H1 (cell line): ENCODE data around the gene IGSF5. TPM values are rescaled to one million over a fixed set of nuclear protein-coding genes. Genes with fewer than 3 reads are reported as not detected.

ENCODE experiments used
- CTCF ChIA-PET: fragments of 300-600 bp; sonication (Branson Sonifier 250); formaldehyde crosslinking; loops from one replicate; lab custom pipeline; 2021; ENCODE audit not compliant: partially characterized antibody; lab: Charles Lee
- POLR2A ChIA-PET: fragments of 300-600 bp; sonication (Branson Sonifier 250); formaldehyde crosslinking; loops from one replicate; lab custom pipeline; 2021; ENCODE audit warnings: inconsistent platforms; ENCODE audit not compliant: partially characterized antibody; lab: Charles Lee
- DNase-seq, 2 experiments: peaks; one replicate each; pipeline versions ENCODE4 v3.0.0 to v3.0.0-alpha.2; 2010 to 2022; ENCODE audit warnings: low spot score in 2 of 2, low read depth in 1 of 2, mixed read lengths in 1 of 2
- FAIRE-seq: peaks from 2 replicates; lab custom pipeline; 2011; peaks lifted over from hg19 to GRCh38; lab: Jason Lieb, UNC
- H2AFZ ChIP-seq: 2 replicates; pipeline ENCODE4 v1.8.1; 2012; ENCODE audit warnings: low read length, inconsistent platforms
- H2AK5ac ChIP-seq: 2 replicates; pipeline ENCODE4 v1.6.1; 2013; ENCODE audit warnings: low read depth, low read length
- H2BK120ac ChIP-seq: replicated peaks from 2 replicates; pipeline ENCODE3; 2013; ENCODE audit warnings: low read depth, low read length, inconsistent platforms
- H2BK12ac ChIP-seq: 2 replicates; pipeline ENCODE4 v1.6.1; 2013; ENCODE audit warnings: low read depth, low read length
- H2BK15ac ChIP-seq: 2 replicates; pipeline ENCODE4 v1.6.1; 2013; ENCODE audit warnings: low read length
- H2BK20ac ChIP-seq: 2 replicates; pipeline ENCODE4 v1.6.1; 2013; ENCODE audit warnings: low read length
- H2BK5ac ChIP-seq: 2 replicates; pipeline ENCODE4 v1.6.1; 2013; ENCODE audit warnings: low read depth, low read length
- H3K14ac ChIP-seq: 2 replicates; pipeline ENCODE4 v1.6.1; 2013; ENCODE audit warnings: inconsistent platforms; ENCODE audit not compliant: insufficient read length
- H3K18ac ChIP-seq: 2 replicates; pipeline ENCODE4 v1.6.1; 2013; ENCODE audit warnings: low read length; ENCODE audit errors: extremely low read depth
- H3K23ac ChIP-seq: 2 replicates; pipeline ENCODE4 v1.6.1; 2013; ENCODE audit warnings: inconsistent platforms; ENCODE audit not compliant: insufficient read length
- H3K23me2 ChIP-seq: 2 replicates; pipeline ENCODE4 v1.6.1; 2013; ENCODE audit warnings: low read depth, low read length
- H3K27ac ChIP-seq: 2 replicates; pipeline ENCODE4 v1.6.1; 2011; ENCODE audit warnings: low read depth, low read length, inconsistent platforms
- H3K27me3 ChIP-seq, 4 experiments: replicated peaks in 1 of 4; 1 replicate in 1 of 4; 2 replicates in 3 of 4; pipeline versions ENCODE4 v1.6.1 to v1.8.1; 2011 to 2013; ENCODE audit warnings: low read length in 3 of 4, mild to moderate bottlenecking in 3 of 4, inconsistent platforms in 2 of 4, mixed read lengths in 2 of 4, moderate library complexity in 1 of 4; ENCODE audit not compliant: control insufficient read depth in 3 of 4, insufficient read depth in 3 of 4; ENCODE audit errors: extremely low read depth in 1 of 4
- H3K36me3 ChIP-seq, 4 experiments: 2 replicates each; pipeline versions ENCODE4 v1.6.1 to v1.8.1; 2011 to 2013; ENCODE audit warnings: mild to moderate bottlenecking in 4 of 4, low read length in 3 of 4, moderate library complexity in 2 of 4, control low read depth in 1 of 4, inconsistent platforms in 1 of 4; ENCODE audit not compliant: insufficient read depth in 4 of 4, control insufficient read depth in 2 of 4
- H3K4ac ChIP-seq: replicated peaks from 2 replicates; pipeline ENCODE3; 2013; ENCODE audit warnings: low read length, low read depth, mixed read lengths, inconsistent platforms; ENCODE audit not compliant: insufficient read length
- H3K4me1 ChIP-seq, 4 experiments: replicated peaks in 1 of 4; 1 replicate in 1 of 4; 2 replicates in 3 of 4; pipeline versions ENCODE4 v1.6.1 to v1.8.1; 2011 to 2013; ENCODE audit warnings: low read length in 3 of 4, inconsistent platforms in 2 of 4, mixed read lengths in 1 of 4; ENCODE audit not compliant: insufficient read depth in 4 of 4, control insufficient read depth in 3 of 4
- H3K4me2 ChIP-seq, 2 experiments: 2 replicates each; pipeline versions ENCODE4 v1.6.1 to v1.8.1; 2011 to 2013; ENCODE audit warnings: low read depth in 2 of 2, low read length in 2 of 2, control low read depth in 1 of 2, inconsistent platforms in 1 of 2, mild to moderate bottlenecking in 1 of 2; ENCODE audit not compliant: insufficient read depth in 1 of 2
- H3K4me3 ChIP-seq, 4 experiments: fragments of 200-600, 300-600 bp in 1 of 4; sonication (generic), shearing (Covaris generic), sonication (Bioruptor Twin) in 1 of 4; 2 replicates each; pipeline versions ENCODE4 v1.5.1 to v1.8.1; 2011 to 2016; ENCODE audit warnings: low read length in 4 of 4, low read depth in 3 of 4, control low read depth in 2 of 4, inconsistent platforms in 2 of 4, mild to moderate bottlenecking in 2 of 4, mixed read lengths in 1 of 4, moderate library complexity in 1 of 4; ENCODE audit not compliant: insufficient read depth in 2 of 4; ENCODE audit errors: extremely low read depth in 1 of 4
- H3K56ac ChIP-seq: replicated peaks from 2 replicates; pipeline ENCODE3; 2013; ENCODE audit warnings: low read depth, mild to moderate bottlenecking, mixed read lengths, low read length, inconsistent platforms; ENCODE audit not compliant: insufficient read length
- H3K79me1 ChIP-seq: 2 replicates; pipeline ENCODE4 v1.6.1; 2013; ENCODE audit warnings: low read depth, low read length, control low read depth
- H3K79me2 ChIP-seq, 2 experiments: 2 replicates each; pipeline versions ENCODE4 v1.6.1 to v1.8.1; 2012 to 2013; ENCODE audit warnings: low read length in 2 of 2, mild to moderate bottlenecking in 2 of 2, inconsistent platforms in 1 of 2; ENCODE audit not compliant: insufficient read depth in 2 of 2, control insufficient read depth in 1 of 2
- H3K9ac ChIP-seq, 4 experiments: replicated peaks in 1 of 4; 1 replicate in 1 of 4; 2 replicates in 3 of 4; pipeline versions ENCODE4 v1.6.1 to v1.8.1; 2011 to 2013; ENCODE audit warnings: low read depth in 3 of 4, low read length in 3 of 4, control low read depth in 2 of 4, mild to moderate bottlenecking in 2 of 4, moderate library complexity in 2 of 4, inconsistent platforms in 1 of 4; ENCODE audit errors: extremely low read depth in 1 of 4
- H3K9me3 ChIP-seq, 2 experiments: 2 replicates each; pipeline versions ENCODE4 v1.6.1 to v1.8.1; 2012 to 2013; ENCODE audit warnings: mild to moderate bottlenecking in 2 of 2, moderate library complexity in 2 of 2, control low read depth in 1 of 2, inconsistent platforms in 1 of 2, low read depth in 1 of 2, low read length in 1 of 2, mixed read lengths in 1 of 2; ENCODE audit not compliant: insufficient read depth in 2 of 2
- H4K20me1 ChIP-seq, 2 experiments: replicated peaks in 1 of 2; 2 replicates each; pipeline versions ENCODE3 to v1.8.1; 2011 to 2013; ENCODE audit warnings: inconsistent platforms in 2 of 2, low read length in 2 of 2, mild to moderate bottlenecking in 1 of 2; ENCODE audit not compliant: insufficient read depth in 2 of 2, control insufficient read depth in 1 of 2
- H4K5ac ChIP-seq: 2 replicates; pipeline ENCODE4 v1.6.1; 2013; ENCODE audit warnings: low read length, low read depth, mixed read lengths, inconsistent platforms; ENCODE audit not compliant: insufficient read length
- H4K8ac ChIP-seq: 2 replicates; pipeline ENCODE4 v1.8.0; 2013; ENCODE audit warnings: mild to moderate bottlenecking, moderate library complexity, low read length, inconsistent platforms; ENCODE audit not compliant: insufficient read depth; ENCODE audit errors: extremely low read depth
- H4K91ac ChIP-seq: replicated peaks from 2 replicates; pipeline ENCODE3; 2013; ENCODE audit warnings: low read length, mixed read lengths, inconsistent platforms; ENCODE audit not compliant: insufficient read length
- ATF3 ChIP-seq: IDR thresholded peaks from 2 replicates; pipeline ENCODE4 v1.6.1; 2011; ENCODE audit warnings: low read depth, mild to moderate bottlenecking, low read length; ENCODE audit not compliant: insufficient read depth
- BACH1 ChIP-seq: IDR thresholded peaks from 2 replicates; pipeline ENCODE4 v1.6.1; 2012; ENCODE audit warnings: low read length, improper control_type of control experiment
- CHD2 ChIP-seq: IDR thresholded peaks from 2 replicates; pipeline ENCODE4 v1.6.1; 2012; ENCODE audit warnings: low read length, improper control_type of control experiment
- E2F6 ChIP-seq: IDR thresholded peaks from 2 replicates; pipeline ENCODE4 v1.6.1; 2012; ENCODE audit warnings: inconsistent platforms
- EP300 ChIP-seq, 2 experiments: IDR thresholded peaks; 1 replicate in 1 of 2; 2 replicates in 1 of 2; pipeline ENCODE4 v1.6.1; 2011 to 2012; ENCODE audit warnings: low read depth in 2 of 2, low read length in 2 of 2, mild to moderate bottlenecking in 2 of 2, borderline replicate concordance in 1 of 2, inconsistent platforms in 1 of 2, moderate library complexity in 1 of 2
- JUN ChIP-seq: IDR thresholded peaks from 2 replicates; pipeline ENCODE4 v1.6.1; 2011; ENCODE audit warnings: low read depth, mild to moderate bottlenecking, improper control_type of control experiment, low read length
- JUND ChIP-seq: IDR thresholded peaks from 2 replicates; pipeline ENCODE4 v1.6.1; 2011; ENCODE audit warnings: mild to moderate bottlenecking, improper control_type of control experiment, low read length
- KDM1A ChIP-seq: fragments of 200-600, 300-600 bp; sonication (generic); IDR thresholded peaks from 2 replicates; pipeline ENCODE4 v1.7.1; 2016; ENCODE audit warnings: mild to moderate bottlenecking, low read length, borderline replicate concordance
- KDM4A ChIP-seq: IDR thresholded peaks from one replicate; pipeline ENCODE4 v1.7.1; 2012; ENCODE audit warnings: low read depth, mild to moderate bottlenecking, moderate library complexity, low read length, inconsistent platforms; ENCODE audit not compliant: severe bottlenecking
- KDM5A ChIP-seq: fragments of 200-600 bp; IDR thresholded peaks from 2 replicates; pipeline ENCODE4 v1.7.1; 2012; ENCODE audit warnings: mild to moderate bottlenecking, low read length, inconsistent platforms, mixed read lengths
- TAF7 ChIP-seq: optimal IDR thresholded peaks from 2 replicates; pipeline ENCODE3; 2011; ENCODE audit warnings: low read depth, mild to moderate bottlenecking, inconsistent platforms, low read length, moderate library complexity, borderline replicate concordance
- TBP ChIP-seq: IDR thresholded peaks from 2 replicates; pipeline ENCODE4 v1.6.1; 2011; ENCODE audit warnings: low read depth, low read length, improper control_type of control experiment
- TCF12 ChIP-seq: IDR thresholded peaks from 2 replicates; pipeline ENCODE4 v1.6.1; 2011; ENCODE audit warnings: low read depth, mild to moderate bottlenecking, low read length
- WGBS, 2 experiments: shearing (Covaris generic) in 1 of 2; methylation state at CpG; one replicate each; pipeline versions ENCODE4 v1.1.6 to v1.1.7; 2013 to 2015; ENCODE audit warnings: low lambda C conversion rate in 2 of 2, mixed read lengths in 2 of 2, inconsistent platforms in 1 of 2, low coverage in 1 of 2, missing lambda C conversion rate in 1 of 2; ENCODE audit not compliant: insufficient replicate concordance in 2 of 2, insufficient coverage in 1 of 2, insufficient read length in 1 of 2; ENCODE audit errors: extremely low coverage in 1 of 2, missing lambda C conversion rate in 1 of 2; 5-methylcytosine and 5-hydroxymethylcytosine counted together
- polyA plus RNA-seq, 7 experiments: library from polyadenylated mRNA; depleted of rRNA in 3 of 7; stranded (reverse) in 5 of 7; unstranded in 2 of 7; fragments of >200 nt in 5 of 7; fragments of 200-250 nt in 2 of 7; gene quantifications; 1 replicate in 5 of 7; 2 replicates in 1 of 7; 4 replicates in 1 of 7; pipeline versions ENCODE4 v1.2.1 to v1.2.3, GENCODE V29; 2011 to 2013; ENCODE audit warnings: missing spikeins in 2 of 7, mixed read lengths in 2 of 7
- total RNA-seq: library from RNA; stranded (reverse); fragmentation: NEBNext Ultra II Directional; extraction: Animal tissue kit (Norgen Biotek cat#: 25700); gene quantifications from 2 replicates; pipeline ENCODE4 v1.2.1, GENCODE V29; 2021

The IGSF5 gene
- total and polyA plus RNA-seq, 2 of the 8 experiments (the other 6 are each of a cell fraction or from before 2014, with no cell fraction given), result 4.4 to 5.4 TPM

GRCh38 chr21:39845571-39846130, 100.7 kb downstream of the IGSF5 start:
- FAIRE-seq, result no peak
- DNase-seq, result no peak
- no peak overlapping the region for H3K56ac ChIP-seq
- no peak overlapping the region for H3K27ac ChIP-seq
- no peaks in the 10 kb centered on the region for H3K27me3 ChIP-seq
- no peaks in the 10 kb centered on the region; a peak in 1 of 4 replicates for H3K9me3 ChIP-seq
- no peak overlapping the region for H4K5ac ChIP-seq
- H2BK5ac ChIP-seq, result no peak overlapping the region
- H2BK120ac ChIP-seq, result no peak overlapping the region
- H3K23ac ChIP-seq, result no peak overlapping the region
- no peak overlapping the region for H3K4ac ChIP-seq
- no peak overlapping the region for H3K4me2 ChIP-seq
- POLR2A ChIA-PET, result no interaction called here
- H3K18ac ChIP-seq, result no peak overlapping the region
- H4K91ac ChIP-seq, result no peak overlapping the region
- H3K79me2 ChIP-seq, result no peaks in the 10 kb centered on the region
- H2BK15ac ChIP-seq, result no peak overlapping the region
- CTCF ChIA-PET, result interaction anchor here (0.6 to 1.0 kb wide), 2 partner anchors 9 to 52 kb away, joined by 3 read pairs; no protein-coding TSS in a partner anchor
- WGBS, 2 experiments, result 86% methylated on average over 6 of the region's 6 CpGs; no CpG with 5 or more reads in 1 of the 2 experiments
- H4K20me1 ChIP-seq, result no peaks in the 10 kb centered on the region
- no peak overlapping the region for H2AFZ ChIP-seq
- H2BK20ac ChIP-seq, result no peak overlapping the region
- no peaks in the 10 kb centered on the region for H3K36me3 ChIP-seq
- no peak overlapping the region for H4K8ac ChIP-seq
- no peak overlapping the region for H3K9ac ChIP-seq
- peaks cover 2% of the 10 kb centered on the region; the same call in 1 of the 2 replicates for H3K23me2 ChIP-seq
- no peak overlapping the region for H2BK12ac ChIP-seq
- H3K79me1 ChIP-seq, result no peaks in the 10 kb centered on the region
- H3K4me1 ChIP-seq, result peaks cover 0 to 4% (median 0%) of the 10 kb centered on the region in 4 experiments; a peak in 1 of 7 replicates
- H2AK5ac ChIP-seq, result no peak overlapping the region
- no peak overlapping the region for H3K4me3 ChIP-seq
- H3K14ac ChIP-seq, result no peak overlapping the region
- TF ChIP-seq KDM1A (no peak), TBP (no peak), TAF7 (no peak), KDM4A (no peak), EP300 (IDR thresholded peaks at IDR 0.05; ENCODE audit: borderline replicate concordance in 1 of 2, low read depth in 2 of 2, low read length in 2 of 2) (no peak), BACH1 (no peak), E2F6 (no peak), ATF3 (no peak), JUN (no peak), JUND (no peak), KDM5A (no peak), CHD2 (no peak), TCF12 (no peak)
